ENCODE results near the gene ASB10. TPM values are rescaled to one million over a fixed set of nuclear protein-coding genes. Genes with fewer than 3 reads are reported as not detected.

Gene ASB10
- total RNA-seq, 1 donor from 2014 or later: not detected

GRCh38 chr7:151131592-151132293, 55.3 kb downstream of the ASB10 start:
- no peak for DNase-seq (ENCODE audit: low read depth)
- TF ChIP-seq CTCF (IDR thresholded peaks at IDR 0.05; ENCODE audit: insufficient read depth, low read length, poor library complexity, severe bottlenecking): no peak
- H3K36me3 ChIP-seq (ENCODE audit: control insufficient read depth, insufficient read depth, low read length): peaks cover 2% of the 10 kb centered on the region
- no peak overlapping the region for H3K4me3 ChIP-seq (ENCODE audit: low read depth, low read length)
- no peaks in the 10 kb centered on the region for H3K27me3 ChIP-seq (ENCODE audit: control insufficient read depth, insufficient read depth, low read length)

GRCh38 chr7:151131224-151131591, 55.8 kb downstream of the ASB10 start:
- no peak for TF ChIP-seq CTCF (IDR thresholded peaks at IDR 0.05; ENCODE audit: insufficient read depth, low read length, poor library complexity, severe bottlenecking)
- H3K27me3 ChIP-seq (ENCODE audit: control insufficient read depth, insufficient read depth, low read length): no peaks in the 10 kb centered on the region
- DNase-seq (ENCODE audit: low read depth): no peak
- H3K4me3 ChIP-seq (ENCODE audit: low read depth, low read length): no peak overlapping the region
- H3K36me3 ChIP-seq (ENCODE audit: control insufficient read depth, insufficient read depth, low read length): peaks cover 2% of the 10 kb centered on the region

- no peak overlapping the region for H3K4me3 ChIP-seq (ENCODE audit: low read depth, low read length)
- no peak for TF ChIP-seq CTCF (IDR thresholded peaks at IDR 0.05; ENCODE audit: insufficient read depth, low read length, poor library complexity, severe bottlenecking)
- H3K27me3 ChIP-seq (ENCODE audit: control insufficient read depth, insufficient read depth, low read length): no peaks in the 10 kb centered on the region
- H3K36me3 ChIP-seq (ENCODE audit: control insufficient read depth, insufficient read depth, low read length): peaks cover 2% of the 10 kb centered on the region
- DNase-seq (ENCODE audit: low read depth): no peak
Measured at GRCh38 chr7:151130741-151131157, 56.3 kb downstream of the ASB10 start.

GRCh38 chr7:151129960-151130591, 57.0 kb downstream of the ASB10 start:
- Histone ChIP-seq H3K27me3 (ENCODE audit: control insufficient read depth, insufficient read depth, low read length) (no peaks in the 10 kb centered on the region), H3K4me3 (ENCODE audit: low read depth, low read length) (no peak overlapping the region), H3K36me3 (ENCODE audit: control insufficient read depth, insufficient read depth, low read length) (peaks cover 2% of the 10 kb centered on the region)
- no peak for TF ChIP-seq CTCF (IDR thresholded peaks at IDR 0.05; ENCODE audit: insufficient read depth, low read length, poor library complexity, severe bottlenecking)
- DNase-seq (ENCODE audit: low read depth): no peak

GRCh38 chr7:151129117-151129959, 57.7 kb downstream of the ASB10 start:
- DNase-seq (ENCODE audit: low read depth): no peak
- peaks cover 3% of the 10 kb centered on the region for H3K36me3 ChIP-seq (ENCODE audit: control insufficient read depth, insufficient read depth, low read length)

More at GRCh38 chr7:151129117-151129959, 57.7 kb downstream of the ASB10 start:
- TF ChIP-seq CTCF (IDR thresholded peaks at IDR 0.05; ENCODE audit: insufficient read depth, low read length, poor library complexity, severe bottlenecking): no peak
- Histone ChIP-seq H3K4me3 (ENCODE audit: low read depth, low read length) (no peak overlapping the region), H3K27me3 (ENCODE audit: control insufficient read depth, insufficient read depth, low read length) (no peaks in the 10 kb centered on the region)
